Liver (tissue), 3 donors: ENCODE measurements around the gene ZBTB21.

Experiments
- ATF3 ChIP-seq: IDR thresholded peaks from 2 replicates; pipeline ENCODE4 v1.6.1; 2016; ENCODE audit warnings: antibody characterized with exemption
- CTCF ChIP-seq: fragments of 150-350 bp; IDR thresholded peaks from 2 replicates; pipeline ENCODE4 v1.5.1; 2017; ENCODE audit warnings: improper control_type of control experiment, low read depth, low read length; ENCODE audit not compliant: missing input control
- FOXA1 ChIP-seq: IDR thresholded peaks from 2 replicates; pipeline ENCODE4 v1.6.1; 2016; ENCODE audit warnings: antibody characterized with exemption
- GABPA ChIP-seq, 2 donors: IDR thresholded peaks in 1 of 2; conservative IDR thresholded peaks in 1 of 2; 2 replicates each; pipeline ENCODE4 v1.6.1; 2016; ENCODE audit warnings: antibody characterized with exemption in 2 of 2, mild to moderate bottlenecking in 1 of 2, moderate library complexity in 1 of 2
- HNF4A ChIP-seq, 2 donors: conservative IDR thresholded peaks; 2 replicates each; pipeline ENCODE4 v1.6.1; 2016; ENCODE audit warnings: antibody characterized with exemption in 2 of 2, mild to moderate bottlenecking in 2 of 2
- JUND ChIP-seq, 2 donors: IDR thresholded peaks; 2 replicates each; pipeline ENCODE4 v1.6.1; 2016; ENCODE audit warnings: antibody characterized with exemption in 2 of 2
- MAX ChIP-seq: IDR thresholded peaks from 2 replicates; pipeline ENCODE4 v1.6.1; 2016; ENCODE audit warnings: antibody characterized with exemption
- REST ChIP-seq: IDR thresholded peaks from 2 replicates; pipeline ENCODE4 v1.6.1; 2016; ENCODE audit warnings: antibody characterized with exemption, mild to moderate bottlenecking
- RXRA ChIP-seq, 2 donors: IDR thresholded peaks; 2 replicates each; pipeline ENCODE4 v1.6.1; 2017 to 2018; ENCODE audit warnings: antibody characterized with exemption in 2 of 2, mild to moderate bottlenecking in 1 of 2
- SP1 ChIP-seq: IDR thresholded peaks from 2 replicates; pipeline ENCODE4 v1.6.1; 2018; ENCODE audit warnings: antibody characterized with exemption, mild to moderate bottlenecking
- TAF1 ChIP-seq: conservative IDR thresholded peaks from 2 replicates; pipeline ENCODE4 v1.6.1; 2016; ENCODE audit warnings: antibody characterized with exemption, mild to moderate bottlenecking
- ZBTB33 ChIP-seq: IDR thresholded peaks from 2 replicates; pipeline ENCODE4 v1.6.1; 2016; ENCODE audit warnings: antibody characterized with exemption
- donor health status: healthy.
- donor health status: healthy.

- TF ChIP-seq CTCF: no peak
- TF ChIP-seq ATF3: no peak
- no peak for TF ChIP-seq JUND (IDR thresholded peaks at IDR 0.05)
- TF ChIP-seq ZBTB33: no peak
- no peak for TF ChIP-seq SP1
- no peak for TF ChIP-seq REST
- TF ChIP-seq MAX: no peak
- no peak for TF ChIP-seq RXRA (IDR thresholded peaks at IDR 0.05)
- no peak for TF ChIP-seq HNF4A (conservative IDR thresholded peaks at IDR 0.05)
- no peak for TF ChIP-seq FOXA1
- TF ChIP-seq GABPA (IDR thresholded peaks at IDR 0.05 in 1 of 2, conservative IDR thresholded peaks at IDR 0.05 in 1 of 2): no peak
- no peak for TF ChIP-seq TAF1
Observed at GRCh38 chr21:42013931-42014330, 3.8 kb upstream of the ZBTB21 start.
